ENCODE measurements around the gene RGS6.

DNA sequence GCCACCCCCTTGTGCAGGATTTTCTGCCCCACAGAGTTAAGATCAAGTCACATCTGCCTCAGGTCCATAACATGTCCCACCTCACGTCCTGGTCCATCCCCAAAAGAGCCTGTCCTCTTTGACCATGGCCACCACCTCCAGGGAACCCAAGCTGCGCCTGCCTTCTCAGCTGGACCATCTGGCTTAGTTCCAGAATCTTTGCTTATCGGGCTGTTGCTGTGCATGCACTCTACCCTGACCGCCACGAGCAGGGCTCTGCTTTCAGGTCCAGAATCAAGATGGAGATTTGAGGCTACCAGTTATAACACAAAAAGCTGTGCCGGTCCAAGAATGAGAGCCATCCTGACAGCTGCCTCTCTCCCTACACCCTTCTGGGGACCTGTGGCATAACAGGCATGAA is 635.0 kb downstream of the RGS6 start:
- TF ChIP-seq, protein P1, sequence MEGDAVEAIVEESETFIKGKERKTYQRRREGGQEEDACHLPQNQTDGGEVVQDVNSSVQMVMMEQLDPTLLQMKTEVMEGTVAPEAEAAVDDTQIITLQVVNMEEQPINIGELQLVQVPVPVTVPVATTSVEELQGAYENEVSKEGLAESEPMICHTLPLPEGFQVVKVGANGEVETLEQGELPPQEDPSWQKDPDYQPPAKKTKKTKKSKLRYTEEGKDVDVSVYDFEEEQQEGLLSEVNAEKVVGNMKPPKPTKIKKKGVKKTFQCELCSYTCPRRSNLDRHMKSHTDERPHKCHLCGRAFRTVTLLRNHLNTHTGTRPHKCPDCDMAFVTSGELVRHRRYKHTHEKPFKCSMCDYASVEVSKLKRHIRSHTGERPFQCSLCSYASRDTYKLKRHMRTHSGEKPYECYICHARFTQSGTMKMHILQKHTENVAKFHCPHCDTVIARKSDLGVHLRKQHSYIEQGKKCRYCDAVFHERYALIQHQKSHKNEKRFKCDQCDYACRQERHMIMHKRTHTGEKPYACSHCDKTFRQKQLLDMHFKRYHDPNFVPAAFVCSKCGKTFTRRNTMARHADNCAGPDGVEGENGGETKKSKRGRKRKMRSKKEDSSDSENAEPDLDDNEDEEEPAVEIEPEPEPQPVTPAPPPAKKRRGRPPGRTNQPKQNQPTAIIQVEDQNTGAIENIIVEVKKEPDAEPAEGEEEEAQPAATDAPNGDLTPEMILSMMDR (IDR thresholded peaks at IDR 0.05) = no peak
- TF ChIP-seq POLR2A (IDR thresholded peaks at IDR 0.05) = no peak
